Liver (tissue), 3 donors: ENCODE measurements around the gene DIAPH3.

Experiments used
- CTCF ChIP-seq: fragments of 150-350 bp; IDR thresholded peaks from 2 replicates; pipeline ENCODE4 v1.5.1; 2017; ENCODE audit warnings: improper control_type of control experiment, low read depth, low read length; ENCODE audit not compliant: missing input control
- HNF4A ChIP-seq, 2 donors: conservative IDR thresholded peaks; 2 replicates each; pipeline ENCODE4 v1.6.1; 2016; ENCODE audit warnings: antibody characterized with exemption in 2 of 2, mild to moderate bottlenecking in 2 of 2
- JUND ChIP-seq, 2 donors: IDR thresholded peaks; 2 replicates each; pipeline ENCODE4 v1.6.1; 2016; ENCODE audit warnings: antibody characterized with exemption in 2 of 2
- MAX ChIP-seq: IDR thresholded peaks from 2 replicates; pipeline ENCODE4 v1.6.1; 2016; ENCODE audit warnings: antibody characterized with exemption
- REST ChIP-seq: IDR thresholded peaks from 2 replicates; pipeline ENCODE4 v1.6.1; 2016; ENCODE audit warnings: antibody characterized with exemption, mild to moderate bottlenecking
- RXRA ChIP-seq, 2 donors: IDR thresholded peaks; 2 replicates each; pipeline ENCODE4 v1.6.1; 2017 to 2018; ENCODE audit warnings: antibody characterized with exemption in 2 of 2, mild to moderate bottlenecking in 1 of 2
- TAF1 ChIP-seq: conservative IDR thresholded peaks from 2 replicates; pipeline ENCODE4 v1.6.1; 2016; ENCODE audit warnings: antibody characterized with exemption, mild to moderate bottlenecking
- donor health status: healthy.
- donor health status: healthy.

GRCh38 chr13:59954601-59955000 lies 209.1 kb downstream of the DIAPH3 start:
- no peak for TF ChIP-seq REST
- TF ChIP-seq CTCF: no peak
- TF ChIP-seq MAX: no peak
- no peak for TF ChIP-seq HNF4A (conservative IDR thresholded peaks at IDR 0.05)
- no peak for TF ChIP-seq JUND (IDR thresholded peaks at IDR 0.05)
- no peak for TF ChIP-seq TAF1
- TF ChIP-seq RXRA (IDR thresholded peaks at IDR 0.05): no peak
